GM12873 (cell line): ENCODE measurements around the gene BHLHA15.

Source experiments
- TF ChIP-seq, protein P1 (sequence below): IDR thresholded peaks from 2 replicates; pipeline ENCODE4 v1.5.1; 2012; ENCODE audit warnings: low read depth, mild to moderate bottlenecking, moderate library complexity, low read length, control low read depth; ENCODE audit not compliant: insufficient read depth; ENCODE audit errors: missing control alignments

The BHLHA15 gene

DNA sequence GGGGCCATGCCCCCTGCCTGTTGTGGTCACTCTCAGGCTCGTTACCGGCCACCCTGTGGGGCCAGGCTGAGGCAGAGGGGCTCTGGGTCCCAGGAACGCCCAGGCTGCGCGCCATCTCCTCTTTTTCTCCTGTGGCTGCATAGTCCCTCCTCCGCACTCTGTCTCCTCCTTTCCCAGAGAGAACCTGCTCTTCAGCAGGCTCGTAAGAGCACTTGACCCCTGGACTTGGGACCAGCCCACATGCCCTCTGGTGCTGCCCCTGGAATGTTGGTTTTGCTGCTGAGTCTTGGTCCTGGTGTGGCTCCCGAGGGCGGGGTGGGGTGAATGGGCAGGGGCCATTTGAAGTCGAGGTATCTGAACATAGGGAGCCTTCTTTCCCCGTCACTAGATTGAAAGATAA lies 6.6 kb upstream of the BHLHA15 start:
- TF ChIP-seq, protein P1, sequence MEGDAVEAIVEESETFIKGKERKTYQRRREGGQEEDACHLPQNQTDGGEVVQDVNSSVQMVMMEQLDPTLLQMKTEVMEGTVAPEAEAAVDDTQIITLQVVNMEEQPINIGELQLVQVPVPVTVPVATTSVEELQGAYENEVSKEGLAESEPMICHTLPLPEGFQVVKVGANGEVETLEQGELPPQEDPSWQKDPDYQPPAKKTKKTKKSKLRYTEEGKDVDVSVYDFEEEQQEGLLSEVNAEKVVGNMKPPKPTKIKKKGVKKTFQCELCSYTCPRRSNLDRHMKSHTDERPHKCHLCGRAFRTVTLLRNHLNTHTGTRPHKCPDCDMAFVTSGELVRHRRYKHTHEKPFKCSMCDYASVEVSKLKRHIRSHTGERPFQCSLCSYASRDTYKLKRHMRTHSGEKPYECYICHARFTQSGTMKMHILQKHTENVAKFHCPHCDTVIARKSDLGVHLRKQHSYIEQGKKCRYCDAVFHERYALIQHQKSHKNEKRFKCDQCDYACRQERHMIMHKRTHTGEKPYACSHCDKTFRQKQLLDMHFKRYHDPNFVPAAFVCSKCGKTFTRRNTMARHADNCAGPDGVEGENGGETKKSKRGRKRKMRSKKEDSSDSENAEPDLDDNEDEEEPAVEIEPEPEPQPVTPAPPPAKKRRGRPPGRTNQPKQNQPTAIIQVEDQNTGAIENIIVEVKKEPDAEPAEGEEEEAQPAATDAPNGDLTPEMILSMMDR: no peak

DNA sequence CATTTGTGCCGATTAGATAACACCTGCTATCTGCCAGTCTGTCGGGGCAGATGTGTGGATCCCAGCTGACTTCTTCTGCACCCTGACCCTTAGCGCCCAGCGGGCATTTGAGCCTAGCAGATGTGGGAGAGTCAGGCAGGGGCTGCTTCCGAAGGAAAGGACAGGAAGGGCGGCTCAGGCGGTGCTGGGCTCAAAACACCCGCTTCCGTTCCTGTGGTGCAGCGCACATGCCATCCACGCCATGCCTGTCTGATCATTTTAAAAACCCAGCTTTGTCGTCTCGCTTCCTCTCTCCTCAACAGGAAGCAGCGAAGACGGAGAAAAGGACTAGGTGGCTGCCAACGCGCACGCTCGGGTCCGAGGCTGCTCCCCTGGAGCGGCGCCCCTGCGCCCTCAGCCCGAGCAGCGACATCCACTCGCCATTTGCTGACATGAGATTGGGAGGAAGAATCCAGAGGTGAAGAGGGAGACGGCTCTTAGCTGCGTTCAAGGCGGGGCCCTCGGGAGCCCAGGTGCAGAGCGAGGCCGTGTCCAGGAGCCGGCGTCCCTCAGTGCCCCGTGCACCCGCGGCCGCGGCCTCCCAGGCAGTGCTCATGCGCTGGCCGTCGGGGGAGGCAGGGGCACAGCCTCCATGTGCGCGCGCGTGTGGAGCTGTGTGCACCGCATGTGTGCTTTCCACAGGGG lies 5.9 kb upstream of the BHLHA15 start:
- TF ChIP-seq, protein P1: no peak

DNA sequence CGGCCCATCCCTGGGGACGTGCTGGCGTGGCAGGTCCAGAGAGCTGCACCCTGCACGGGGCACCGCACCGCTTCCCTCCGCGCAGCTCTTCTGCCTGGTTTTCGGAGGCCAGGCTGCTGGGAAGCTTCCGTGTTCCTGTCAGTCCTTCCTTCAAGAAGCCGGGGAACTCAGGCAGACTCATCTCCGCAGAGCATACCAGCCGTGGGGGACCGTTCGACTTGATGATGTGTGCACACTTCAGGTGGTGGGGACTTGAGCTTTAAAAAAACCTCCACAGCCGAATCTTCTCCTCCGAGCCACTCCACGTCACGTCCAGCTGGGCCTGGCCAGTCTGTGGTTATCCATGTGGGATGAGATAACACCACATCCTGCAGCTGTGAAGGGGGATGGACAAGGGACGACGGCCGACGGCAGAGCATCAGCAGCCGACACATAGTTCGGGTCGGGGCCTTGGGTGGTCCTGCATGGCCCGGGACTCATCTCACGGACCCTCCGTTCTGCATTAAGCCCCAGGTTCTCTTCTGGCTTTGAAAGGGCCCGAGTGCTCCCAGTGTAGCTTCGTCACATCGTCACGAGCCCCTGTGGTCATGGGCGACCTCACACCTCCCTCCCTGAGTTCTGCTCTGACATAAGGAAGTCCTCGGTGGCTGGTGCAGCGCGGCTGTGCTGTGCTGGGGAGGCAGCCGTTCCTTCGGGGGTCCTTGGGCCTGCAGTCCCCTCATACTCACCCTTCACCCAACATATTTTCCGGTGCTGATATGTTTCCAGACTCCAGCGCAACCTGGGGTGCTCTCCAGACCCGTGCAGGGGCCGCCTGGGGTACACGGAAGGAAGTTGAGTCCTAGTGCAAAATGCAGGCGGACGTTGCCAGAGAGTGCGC lies 4.5 kb upstream of the BHLHA15 start:
- TF ChIP-seq, protein P1: no peak

DNA sequence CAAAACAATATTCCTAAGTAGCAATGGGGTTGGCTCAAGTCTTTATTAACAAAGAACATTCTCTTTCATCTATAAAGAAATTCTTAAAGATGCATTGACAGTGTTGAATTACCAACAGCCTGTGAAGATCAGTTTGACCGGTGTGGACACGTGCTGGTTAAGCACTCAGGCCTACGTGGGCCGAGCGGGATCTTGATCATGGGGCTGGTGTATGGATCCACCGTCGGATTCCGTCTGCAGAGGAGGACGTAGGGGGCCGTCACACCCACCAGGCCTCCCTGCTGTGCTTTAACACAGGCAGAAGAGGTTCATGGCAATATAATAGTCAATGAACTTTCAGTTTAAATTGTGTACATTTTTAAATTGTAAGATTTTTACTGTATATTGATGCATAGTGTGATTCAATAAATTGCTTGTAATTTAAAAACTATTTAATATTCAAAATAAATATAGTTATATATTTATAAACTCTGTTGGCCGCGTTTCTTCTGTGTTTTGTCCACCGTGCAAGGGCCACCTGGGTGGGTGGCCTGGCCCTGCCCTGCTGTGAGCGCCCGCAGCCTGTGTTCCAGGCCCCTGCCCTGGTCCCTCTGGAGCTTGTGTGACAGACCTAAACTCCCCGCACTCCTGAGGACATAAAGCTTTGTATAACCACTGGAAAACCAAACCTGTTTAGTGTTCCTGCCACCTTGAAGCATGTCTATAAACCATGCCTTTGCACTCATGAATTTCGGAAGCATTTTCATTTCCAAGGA lies 1.9 kb upstream of the BHLHA15 start:
- TF ChIP-seq, protein P1: no peak

DNA sequence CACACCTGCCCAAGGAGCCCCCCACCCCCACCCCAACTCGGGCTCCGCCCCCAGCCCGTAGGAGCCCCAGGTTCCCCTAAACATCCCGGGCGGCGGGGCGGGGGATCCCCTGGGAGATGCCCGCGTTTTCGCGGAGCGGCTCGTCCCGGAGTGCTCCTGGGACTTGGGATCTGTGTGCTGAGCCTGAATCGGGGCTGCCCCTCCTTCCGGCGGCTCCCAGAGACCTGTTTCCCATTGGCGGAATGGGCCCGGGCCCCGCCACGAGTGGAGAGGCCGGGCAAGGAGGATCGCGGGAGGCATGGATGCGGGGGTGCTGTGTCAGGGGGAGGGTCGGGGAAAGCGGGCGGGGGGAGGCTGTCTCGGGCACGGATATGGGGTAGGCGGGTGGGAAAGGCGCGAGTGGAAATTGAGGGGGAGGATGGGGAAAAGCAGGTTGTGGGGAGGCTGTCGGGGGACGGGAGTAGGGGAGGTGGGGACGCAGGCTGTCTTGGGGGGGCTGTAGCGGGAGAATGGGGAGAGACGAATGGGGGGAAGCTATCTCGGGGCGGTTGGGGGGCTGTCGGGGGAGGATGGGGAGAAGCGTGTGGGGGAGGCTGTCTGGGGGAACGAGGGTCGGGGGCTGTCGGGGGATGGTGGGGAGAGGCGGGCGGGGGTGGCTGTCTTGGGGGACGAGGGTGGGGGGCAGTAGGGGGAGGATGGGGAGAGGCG lies 572 bp upstream of the BHLHA15 start:
- TF ChIP-seq, protein P1: no peak

DNA sequence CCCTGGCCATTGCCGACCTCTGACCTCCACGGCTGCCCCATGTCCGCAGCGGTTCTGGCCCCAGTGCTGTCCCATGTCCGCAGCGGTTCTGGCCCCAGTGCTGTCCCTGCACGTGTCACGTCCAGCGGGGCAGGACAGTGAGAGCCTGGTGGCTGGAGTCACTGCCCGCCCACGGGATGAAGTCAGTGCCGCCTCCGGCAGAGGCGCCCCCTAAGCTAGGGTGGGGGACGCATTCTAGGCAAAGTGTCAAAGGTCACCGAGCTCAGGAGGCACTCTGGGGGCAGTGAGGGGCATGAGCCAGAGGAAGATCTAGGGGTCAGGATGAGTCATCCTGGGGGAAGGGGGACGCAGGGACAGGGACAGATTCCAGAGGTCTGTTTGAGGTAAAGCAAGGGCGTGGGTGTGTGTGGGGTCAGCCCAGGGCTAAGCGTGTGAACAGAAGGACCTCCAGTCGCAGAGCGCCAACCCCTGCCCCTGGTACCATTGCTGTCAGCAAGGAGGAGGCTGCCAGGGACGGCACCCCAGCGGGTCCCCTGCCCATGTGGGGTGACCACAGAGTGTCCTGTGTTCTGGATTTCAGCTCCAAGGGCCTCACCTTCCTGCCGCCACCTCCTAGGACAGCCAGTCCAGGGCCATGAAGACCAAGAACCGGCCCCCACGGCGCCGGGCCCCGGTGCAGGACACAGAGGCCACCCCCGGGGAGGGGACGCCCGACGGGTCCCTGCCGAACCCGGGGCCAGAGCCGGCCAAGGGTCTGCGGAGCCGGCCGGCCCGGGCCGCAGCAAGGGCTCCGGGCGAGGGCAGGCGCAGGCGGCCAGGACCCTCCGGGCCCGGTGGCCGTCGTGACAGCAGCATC lies 665 bp downstream of the BHLHA15 start:
- TF ChIP-seq, protein P1: no peak
